Measurements from ENCODE around the gene SLC43A2.

The SLC43A2 gene

GRCh38 chr17:1557355-1558095 lies 71.1 kb downstream of the SLC43A2 start:
- no peaks in the 10 kb centered on the region for H3K9me3 Mint-ChIP-seq
- peak overlapping the region; percentile 26 for H3K27ac Mint-ChIP-seq
- no peak for DNase-seq (ENCODE audit: low spot score in 2 of 2)
- peaks cover 54% of the 10 kb centered on the region for H3K36me3 Mint-ChIP-seq
- peaks cover 32% of the 10 kb centered on the region for H3K4me1 Mint-ChIP-seq
- ATAC-seq: no peak
- H3K4me3 Mint-ChIP-seq: no peak overlapping the region

DNA sequence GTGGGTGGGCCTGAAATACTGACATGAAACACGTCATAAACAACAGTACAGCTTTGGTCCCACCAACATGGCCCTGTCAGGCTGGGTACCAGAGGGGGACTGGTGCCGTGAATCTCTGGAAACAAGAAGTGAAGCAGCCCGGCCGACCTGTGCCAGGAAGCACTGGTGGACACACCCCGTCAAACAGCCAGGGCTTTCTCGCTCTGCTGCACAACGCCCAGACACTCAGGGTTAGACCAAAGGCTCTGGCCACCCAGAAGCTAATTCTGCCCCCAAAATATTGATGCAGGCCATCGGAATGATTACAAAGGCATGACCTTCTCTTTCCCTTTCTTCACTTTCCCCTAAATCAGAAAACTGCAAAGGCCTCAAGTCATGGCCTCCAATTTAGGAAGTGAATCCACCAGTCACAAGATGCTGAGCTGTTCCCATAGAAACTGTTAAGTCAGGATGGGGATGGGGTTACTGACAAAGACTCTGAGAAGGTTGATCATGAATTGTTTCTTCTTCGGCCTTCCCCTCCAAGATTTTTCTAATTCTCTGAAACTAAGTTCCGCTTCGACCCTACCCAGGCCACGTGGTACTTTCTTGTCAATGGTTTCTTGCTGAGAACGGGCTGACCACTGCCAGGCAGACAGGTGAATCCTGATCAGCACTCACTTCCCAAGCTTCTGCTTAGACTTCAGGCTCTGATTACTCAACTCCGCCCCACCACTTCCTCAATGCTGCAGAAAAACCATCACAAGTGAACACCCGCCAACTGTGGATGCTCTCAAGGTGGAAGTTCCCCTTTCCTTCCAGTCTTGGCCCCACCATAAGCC lies 72.8 kb downstream of the SLC43A2 start:
- no peak for ATAC-seq
- DNase-seq (ENCODE audit: low spot score in 2 of 2): no peak
- H3K4me1 Mint-ChIP-seq: peaks cover 23% of the 10 kb centered on the region
- peak overlapping the region; percentile 59 for H3K27ac Mint-ChIP-seq
- peaks cover 66% of the 10 kb centered on the region for H3K36me3 Mint-ChIP-seq
- no peaks in the 10 kb centered on the region for H3K9me3 Mint-ChIP-seq
- no peak overlapping the region for H3K4me3 Mint-ChIP-seq

- Mint-ChIP-seq H3K9me3 (no peaks in the 10 kb centered on the region), H3K4me3 (no peak overlapping the region), H3K36me3 (peaks cover 75% of the 10 kb centered on the region), H3K4me1 (peaks cover 21% of the 10 kb centered on the region), H3K27ac (peak overlapping the region; percentile 59)
- ATAC-seq: no peak
- no peak for DNase-seq (ENCODE audit: low spot score in 2 of 2)
These were observed 73.7 kb downstream of the SLC43A2 start for GRCh38 chr17:1554751-1555540.

- ATAC-seq (no peak), DNase-seq (ENCODE audit: low spot score in 2 of 2) (no peak)
- peak overlapping the region; percentile 56 for H3K27ac Mint-ChIP-seq
- H3K9me3 Mint-ChIP-seq: no peaks in the 10 kb centered on the region
- no peak overlapping the region for H3K4me3 Mint-ChIP-seq
- H3K36me3 Mint-ChIP-seq: peaks cover 82% of the 10 kb centered on the region
- H3K4me1 Mint-ChIP-seq: peaks cover 15% of the 10 kb centered on the region
These were observed 75.0 kb downstream of the SLC43A2 start for GRCh38 chr17:1553354-1554266.

GRCh38 chr17:1552932-1553331 lies 75.7 kb downstream of the SLC43A2 start:
- ATAC-seq: no peak
- H3K27ac Mint-ChIP-seq: peak overlapping the region; percentile 56
- no peak for DNase-seq (ENCODE audit: low spot score in 2 of 2)
- no peak overlapping the region for H3K4me3 Mint-ChIP-seq
- H3K9me3 Mint-ChIP-seq: no peaks in the 10 kb centered on the region
- peaks cover 85% of the 10 kb centered on the region for H3K36me3 Mint-ChIP-seq
- peaks cover 15% of the 10 kb centered on the region for H3K4me1 Mint-ChIP-seq

DNA sequence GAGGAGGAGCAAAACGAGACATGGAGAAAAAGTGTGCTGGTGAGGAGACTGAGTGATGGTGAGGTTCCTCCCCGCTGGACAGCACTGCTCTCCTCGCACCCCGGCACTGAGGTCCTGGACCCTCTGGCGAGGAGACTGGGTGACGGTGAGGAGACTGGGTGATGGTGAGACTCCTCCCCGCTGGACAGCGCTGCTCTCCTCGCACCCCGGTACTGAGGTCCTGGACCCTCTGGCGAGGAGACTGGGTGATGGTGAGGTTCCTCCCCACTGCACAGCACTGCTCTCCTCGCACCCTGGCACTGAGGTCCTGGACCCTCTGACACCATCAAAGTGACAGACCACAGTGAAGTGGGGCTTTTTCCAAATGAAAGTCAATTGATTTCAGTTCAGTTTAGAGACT lies 76.9 kb downstream of the SLC43A2 start:
- no peak overlapping the region for H3K27ac Mint-ChIP-seq
- peaks cover 9% of the 10 kb centered on the region for H3K4me1 Mint-ChIP-seq
- no peak overlapping the region for H3K4me3 Mint-ChIP-seq
- DNase-seq (ENCODE audit: low spot score in 2 of 2) (no peak), ATAC-seq (no peak)
- H3K9me3 Mint-ChIP-seq: no peaks in the 10 kb centered on the region
- H3K36me3 Mint-ChIP-seq: peaks cover 86% of the 10 kb centered on the region

DNA sequence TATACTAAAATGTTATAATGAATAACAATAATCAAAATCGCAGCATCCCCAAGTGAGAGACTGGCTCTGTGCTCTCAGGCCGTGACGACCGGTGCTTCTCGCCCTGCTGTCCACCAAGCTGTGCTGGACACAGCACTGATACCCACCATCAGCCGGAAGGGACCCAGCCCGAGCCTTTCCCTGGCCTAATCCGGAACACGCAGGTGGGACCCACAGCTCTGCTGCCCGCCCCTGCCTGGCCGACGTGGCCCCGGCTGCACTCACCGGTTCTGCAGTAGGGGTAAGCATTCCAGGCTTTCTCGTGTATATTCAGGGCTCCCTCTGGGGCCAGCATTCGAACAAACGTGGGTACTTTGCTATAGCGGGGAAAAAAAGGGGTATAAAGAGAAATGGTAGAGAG lies 80.6 kb downstream of the SLC43A2 start:
- no peak overlapping the region for H3K4me3 Mint-ChIP-seq
- DNase-seq (ENCODE audit: low spot score in 2 of 2): no peak
- no peak for ATAC-seq
- peaks cover 8% of the 10 kb centered on the region for H3K4me1 Mint-ChIP-seq
- H3K36me3 Mint-ChIP-seq: peaks cover 85% of the 10 kb centered on the region
- H3K27ac Mint-ChIP-seq: no peak overlapping the region
- no peaks in the 10 kb centered on the region for H3K9me3 Mint-ChIP-seq

DNA sequence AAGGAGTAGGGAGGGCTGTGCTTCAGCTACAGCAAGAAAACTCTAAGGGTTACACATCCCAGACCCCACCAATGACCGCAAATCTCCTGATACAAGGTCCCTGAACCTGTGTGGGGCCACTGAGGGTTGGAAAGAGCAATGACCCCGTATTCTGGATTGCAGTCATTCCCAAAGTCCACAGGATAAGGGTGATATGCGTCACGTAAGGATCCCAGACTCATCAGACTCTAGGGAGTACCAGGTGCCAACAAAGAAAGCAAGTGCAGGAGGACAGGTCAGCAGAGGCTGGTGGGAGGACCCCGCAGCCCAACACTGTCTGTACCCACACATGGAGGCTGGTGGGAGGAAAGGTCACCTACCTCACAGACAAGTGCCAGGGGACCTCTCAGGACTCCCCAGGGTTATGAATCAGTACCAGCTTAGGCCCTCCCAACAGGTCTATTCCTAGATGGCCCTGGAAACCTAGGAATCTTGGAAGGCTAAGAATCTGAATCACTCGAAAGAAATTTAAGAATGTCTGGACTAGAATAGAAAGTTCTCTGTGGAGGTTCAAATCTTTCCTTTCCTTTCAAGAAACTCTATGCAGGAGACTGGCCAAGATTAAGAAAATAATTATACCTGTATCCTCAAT lies 82.2 kb downstream of the SLC43A2 start:
- ATAC-seq: no peak
- H3K4me1 Mint-ChIP-seq: peaks cover 5% of the 10 kb centered on the region
- peaks cover 89% of the 10 kb centered on the region for H3K36me3 Mint-ChIP-seq
- no peak overlapping the region for H3K4me3 Mint-ChIP-seq
- H3K27ac Mint-ChIP-seq: no peak overlapping the region
- DNase-seq (ENCODE audit: low spot score in 2 of 2): no peak
- no peaks in the 10 kb centered on the region for H3K9me3 Mint-ChIP-seq

GRCh38 chr17:1545618-1546017 lies 83.0 kb downstream of the SLC43A2 start:
- Mint-ChIP-seq H3K9me3 (no peaks in the 10 kb centered on the region), H3K4me3 (no peak overlapping the region), H3K36me3 (peaks cover 89% of the 10 kb centered on the region), H3K27ac (no peak overlapping the region), H3K4me1 (peaks cover 2% of the 10 kb centered on the region)
- no peak for ATAC-seq
- DNase-seq (ENCODE audit: low spot score in 2 of 2): no peak

- no peak overlapping the region for H3K27ac Mint-ChIP-seq
- no peaks in the 10 kb centered on the region for H3K9me3 Mint-ChIP-seq
- no peak for ATAC-seq
- peaks cover 88% of the 10 kb centered on the region for H3K36me3 Mint-ChIP-seq
- DNase-seq (ENCODE audit: low spot score in 2 of 2): no peak
- H3K4me1 Mint-ChIP-seq: no peaks in the 10 kb centered on the region
- H3K4me3 Mint-ChIP-seq: no peak overlapping the region
These were observed 86.3 kb downstream of the SLC43A2 start for GRCh38 chr17:1542316-1542715.

GRCh38 chr17:1541367-1541904 lies 87.2 kb downstream of the SLC43A2 start:
- Mint-ChIP-seq H3K27ac (peak overlapping the region; percentile 20), H3K4me1 (no peaks in the 10 kb centered on the region), H3K36me3 (peaks cover 88% of the 10 kb centered on the region), H3K9me3 (no peaks in the 10 kb centered on the region), H3K4me3 (no peak overlapping the region)
- DNase-seq (ENCODE audit: low spot score in 2 of 2) (no peak), ATAC-seq (peak; percentile 48)

DNA sequence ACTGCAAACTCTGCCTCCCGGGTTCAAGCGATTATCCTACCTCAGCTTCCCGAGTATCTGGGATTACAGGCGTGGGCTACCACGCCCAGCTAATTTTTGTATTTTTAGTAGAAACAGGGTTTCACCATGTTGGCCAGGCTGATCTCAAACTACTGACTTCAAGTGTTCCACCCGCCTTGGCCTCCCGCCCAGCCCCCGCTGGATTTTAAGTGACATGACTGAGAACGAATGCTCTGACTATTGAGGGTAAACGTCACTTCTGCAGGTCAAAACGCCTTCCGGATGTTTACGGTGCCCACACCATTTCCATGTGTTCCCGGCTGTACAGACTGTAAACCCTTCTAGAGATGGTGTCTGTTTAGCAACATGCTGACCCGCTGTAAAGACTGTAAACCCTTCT lies 88.8 kb downstream of the SLC43A2 start:
- ATAC-seq: no peak
- Mint-ChIP-seq H3K9me3 (no peaks in the 10 kb centered on the region), H3K36me3 (peaks cover 87% of the 10 kb centered on the region), H3K4me1 (no peaks in the 10 kb centered on the region), H3K27ac (peak overlapping the region; percentile 34), H3K4me3 (no peak overlapping the region)
- no peak for DNase-seq (ENCODE audit: low spot score in 2 of 2)

GRCh38 chr17:1535737-1536136 lies 92.9 kb downstream of the SLC43A2 start:
- ATAC-seq (no peak), DNase-seq (ENCODE audit: low spot score in 2 of 2) (no peak)
- H3K9me3 Mint-ChIP-seq: no peaks in the 10 kb centered on the region
- H3K36me3 Mint-ChIP-seq: peaks cover 92% of the 10 kb centered on the region
- no peak overlapping the region for H3K4me3 Mint-ChIP-seq
- no peak overlapping the region for H3K27ac Mint-ChIP-seq
- peaks cover 11% of the 10 kb centered on the region for H3K4me1 Mint-ChIP-seq

All from stimulated activated effector memory CD8-positive, alpha-beta T cell treated with anti-CD3 and anti-CD28 coated beads, Interleukin-12 subunit alpha, Interleukin-12 subunit beta, amount 100 ng/mL, for 72 hours (primary cell).